Panc1 (cell line): ENCODE measurements around the gene MTPN. TPM values are rescaled to one million over a fixed set of nuclear protein-coding genes. Genes with fewer than 3 reads are reported as not detected.

Experiments used
- ATAC-seq: fragments of 200-7000 bp; cut with Tn5 transposase; 2 replicates; pipeline ENCODE4 v1.9.1; 2020; ENCODE audit warnings: mild to moderate bottlenecking, moderate library complexity
- BruUV-seq: library from RNA; stranded (reverse); fragments of 400-500 nt; replicated peaks from 2 replicates; lab custom pipeline; 2021; lab: Mats Ljungman, UMichigan
- CTCF ChIA-PET: fragments of 300-600 bp; sonication (Branson Sonifier 250); formaldehyde crosslinking; loops from one replicate; lab custom pipeline; 2022; ENCODE audit warnings: antibody characterized with exemption; lab: Charles Lee
- POLR2A ChIA-PET: fragments of 300-600 bp; sonication (Branson Sonifier 250); formaldehyde crosslinking; loops from one replicate; lab custom pipeline; 2022; ENCODE audit warnings: antibody characterized with exemption; lab: Charles Lee
- DNase-seq: peaks from one replicate; pipeline ENCODE4 v3.0.0-alpha.2; 2010; ENCODE audit warnings: low read depth, low spot score
- H3K27ac ChIP-seq: 2 replicates; pipeline ENCODE4 v1.5.1; 2011; ENCODE audit warnings: mild to moderate bottlenecking, low read length, inconsistent platforms
- H3K27me3 ChIP-seq: fragments of 200-500 bp; sonication (Bioruptor generic); 2 replicates; pipeline ENCODE4 v1.6.0; 2014; ENCODE audit warnings: low read length, inconsistent platforms; ENCODE audit not compliant: control insufficient read depth, insufficient read depth
- H3K36me3 ChIP-seq: fragments of 200-500 bp; sonication (Bioruptor generic); 2 replicates; pipeline ENCODE4 v1.5.1; 2014; ENCODE audit warnings: inconsistent platforms, mild to moderate bottlenecking, low read length, moderate library complexity; ENCODE audit not compliant: control insufficient read depth, insufficient read depth
- H3K4me1 ChIP-seq: 2 replicates; pipeline ENCODE4 v1.5.1; 2011; ENCODE audit warnings: inconsistent platforms, mild to moderate bottlenecking, low read length, moderate library complexity; ENCODE audit not compliant: control insufficient read depth, insufficient read depth
- H3K4me3 ChIP-seq, 2 experiments: 2 replicates each; pipeline ENCODE4 v1.5.1; 2011 to 2012; ENCODE audit warnings: low read depth in 2 of 2, low read length in 2 of 2, mild to moderate bottlenecking in 2 of 2, inconsistent platforms in 1 of 2, moderate library complexity in 1 of 2
- H3K9me3 ChIP-seq: fragments of 200-500 bp; sonication (Bioruptor generic); 2 replicates; pipeline ENCODE4 v1.5.1; 2014; ENCODE audit warnings: low read depth, mild to moderate bottlenecking, inconsistent platforms, low read length, moderate library complexity; ENCODE audit not compliant: control insufficient read depth, insufficient read depth
- POLR2AphosphoS5 ChIP-seq: IDR thresholded peaks from 2 replicates; pipeline ENCODE4 v1.6.1; 2012; ENCODE audit warnings: mild to moderate bottlenecking, low read depth, low read length, moderate library complexity
- SIN3A ChIP-seq: IDR thresholded peaks from 2 replicates; pipeline ENCODE4 v1.6.1; 2012; ENCODE audit warnings: low read depth, mild to moderate bottlenecking, low read length, moderate library complexity, borderline replicate concordance; ENCODE audit not compliant: insufficient read depth
- TCF7L2 ChIP-seq: IDR thresholded peaks from 2 replicates; pipeline ENCODE4 v1.6.1; 2011; ENCODE audit warnings: mild to moderate bottlenecking, low read depth, low read length, inconsistent platforms
- in situ Hi-C: cut with HindIII; loops from 2 replicates; pipeline ENCODE4 v1.10.0; 2016; ENCODE audit warnings: low sequenced_read_pairs, low pct_unique_long_range_greater_than_20kb
- intact Hi-C: fragments of 100-400 bp; cut with micrococcal nuclease; formaldehyde crosslinking; loops from one replicate; pipeline ENCODE4 v1.10.0; 2022; ENCODE audit not compliant: unreplicated experiment
- total RNA-seq: library from RNA; stranded (reverse); gene quantifications from one replicate; pipeline ENCODE4 v1.2.1, GENCODE V29; 2021; ENCODE audit not compliant: unreplicated experiment
- TF ChIP-seq, protein P1 (sequence below), 2 experiments: IDR thresholded peaks; 2 replicates each; pipeline ENCODE4 v1.6.1; 2011 to 2012; ENCODE audit warnings: low read depth in 2 of 2, control low read depth in 1 of 2, low read length in 1 of 2, mild to moderate bottlenecking in 1 of 2, moderate library complexity in 1 of 2; ENCODE audit not compliant: insufficient read depth in 1 of 2
- TF ChIP-seq, protein P2 (sequence below): fragments of 450-650 bp; IDR thresholded peaks from 2 replicates; pipeline ENCODE4 v1.5.1; 2017; ENCODE audit warnings: mild to moderate bottlenecking

MTPN gene
- total RNA-seq, 1 experiment from 2014 or later = 177 TPM

DNA sequence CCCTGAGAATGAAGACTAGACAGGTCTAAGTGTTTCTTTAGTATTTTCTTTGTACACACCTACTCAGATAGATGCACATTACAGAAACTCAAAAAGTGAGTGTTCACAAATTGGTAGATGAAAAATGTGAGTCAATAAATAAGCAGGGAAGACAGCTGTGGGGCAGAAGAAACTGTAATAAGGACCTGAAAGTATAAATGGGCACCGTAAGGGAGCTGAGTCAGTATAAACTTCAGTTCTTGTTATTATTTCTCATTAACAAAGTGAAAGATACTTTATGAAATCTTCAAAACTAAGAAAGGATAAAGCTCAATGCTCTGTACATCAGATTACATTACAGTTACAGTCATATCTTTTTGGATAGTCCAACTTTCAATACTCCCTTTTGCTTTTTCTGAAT, 2.5 kb downstream of the MTPN start:
- Histone ChIP-seq H3K36me3 (peaks cover 24% of the 10 kb centered on the region), H3K4me1 (peaks cover 13% of the 10 kb centered on the region), H3K4me3 (no peak overlapping the region), H3K27ac (no peak overlapping the region; the same call in 1 of the 2 replicates), H3K27me3 (no peaks in the 10 kb centered on the region), H3K9me3 (no peaks in the 10 kb centered on the region)
- CTCF ChIA-PET = interaction anchor here (0.6 kb wide), 1 partner anchor 1456 kb away, joined by 5 read pairs; no protein-coding TSS in a partner anchor
- intact Hi-C loops = no loop called here
- ATAC-seq (no peak), DNase-seq (no peak)
- in situ Hi-C loops = no loop called here
- POLR2A ChIA-PET = no interaction called here
- BruUV-seq = no TSS peak
- no peak for TF ChIP-seq TCF7L2
- TF ChIP-seq, protein P1, sequence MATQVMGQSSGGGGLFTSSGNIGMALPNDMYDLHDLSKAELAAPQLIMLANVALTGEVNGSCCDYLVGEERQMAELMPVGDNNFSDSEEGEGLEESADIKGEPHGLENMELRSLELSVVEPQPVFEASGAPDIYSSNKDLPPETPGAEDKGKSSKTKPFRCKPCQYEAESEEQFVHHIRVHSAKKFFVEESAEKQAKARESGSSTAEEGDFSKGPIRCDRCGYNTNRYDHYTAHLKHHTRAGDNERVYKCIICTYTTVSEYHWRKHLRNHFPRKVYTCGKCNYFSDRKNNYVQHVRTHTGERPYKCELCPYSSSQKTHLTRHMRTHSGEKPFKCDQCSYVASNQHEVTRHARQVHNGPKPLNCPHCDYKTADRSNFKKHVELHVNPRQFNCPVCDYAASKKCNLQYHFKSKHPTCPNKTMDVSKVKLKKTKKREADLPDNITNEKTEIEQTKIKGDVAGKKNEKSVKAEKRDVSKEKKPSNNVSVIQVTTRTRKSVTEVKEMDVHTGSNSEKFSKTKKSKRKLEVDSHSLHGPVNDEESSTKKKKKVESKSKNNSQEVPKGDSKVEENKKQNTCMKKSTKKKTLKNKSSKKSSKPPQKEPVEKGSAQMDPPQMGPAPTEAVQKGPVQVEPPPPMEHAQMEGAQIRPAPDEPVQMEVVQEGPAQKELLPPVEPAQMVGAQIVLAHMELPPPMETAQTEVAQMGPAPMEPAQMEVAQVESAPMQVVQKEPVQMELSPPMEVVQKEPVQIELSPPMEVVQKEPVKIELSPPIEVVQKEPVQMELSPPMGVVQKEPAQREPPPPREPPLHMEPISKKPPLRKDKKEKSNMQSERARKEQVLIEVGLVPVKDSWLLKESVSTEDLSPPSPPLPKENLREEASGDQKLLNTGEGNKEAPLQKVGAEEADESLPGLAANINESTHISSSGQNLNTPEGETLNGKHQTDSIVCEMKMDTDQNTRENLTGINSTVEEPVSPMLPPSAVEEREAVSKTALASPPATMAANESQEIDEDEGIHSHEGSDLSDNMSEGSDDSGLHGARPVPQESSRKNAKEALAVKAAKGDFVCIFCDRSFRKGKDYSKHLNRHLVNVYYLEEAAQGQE (IDR thresholded peaks at IDR 0.05; ENCODE audit: insufficient read depth in 1 of 2, low read depth in 2 of 2, low read length in 1 of 2) = no peak
- TF ChIP-seq, protein P2, sequence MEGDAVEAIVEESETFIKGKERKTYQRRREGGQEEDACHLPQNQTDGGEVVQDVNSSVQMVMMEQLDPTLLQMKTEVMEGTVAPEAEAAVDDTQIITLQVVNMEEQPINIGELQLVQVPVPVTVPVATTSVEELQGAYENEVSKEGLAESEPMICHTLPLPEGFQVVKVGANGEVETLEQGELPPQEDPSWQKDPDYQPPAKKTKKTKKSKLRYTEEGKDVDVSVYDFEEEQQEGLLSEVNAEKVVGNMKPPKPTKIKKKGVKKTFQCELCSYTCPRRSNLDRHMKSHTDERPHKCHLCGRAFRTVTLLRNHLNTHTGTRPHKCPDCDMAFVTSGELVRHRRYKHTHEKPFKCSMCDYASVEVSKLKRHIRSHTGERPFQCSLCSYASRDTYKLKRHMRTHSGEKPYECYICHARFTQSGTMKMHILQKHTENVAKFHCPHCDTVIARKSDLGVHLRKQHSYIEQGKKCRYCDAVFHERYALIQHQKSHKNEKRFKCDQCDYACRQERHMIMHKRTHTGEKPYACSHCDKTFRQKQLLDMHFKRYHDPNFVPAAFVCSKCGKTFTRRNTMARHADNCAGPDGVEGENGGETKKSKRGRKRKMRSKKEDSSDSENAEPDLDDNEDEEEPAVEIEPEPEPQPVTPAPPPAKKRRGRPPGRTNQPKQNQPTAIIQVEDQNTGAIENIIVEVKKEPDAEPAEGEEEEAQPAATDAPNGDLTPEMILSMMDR = no peak
- no peak for TF ChIP-seq POLR2AphosphoS5
- TF ChIP-seq SIN3A = no peak

DNA sequence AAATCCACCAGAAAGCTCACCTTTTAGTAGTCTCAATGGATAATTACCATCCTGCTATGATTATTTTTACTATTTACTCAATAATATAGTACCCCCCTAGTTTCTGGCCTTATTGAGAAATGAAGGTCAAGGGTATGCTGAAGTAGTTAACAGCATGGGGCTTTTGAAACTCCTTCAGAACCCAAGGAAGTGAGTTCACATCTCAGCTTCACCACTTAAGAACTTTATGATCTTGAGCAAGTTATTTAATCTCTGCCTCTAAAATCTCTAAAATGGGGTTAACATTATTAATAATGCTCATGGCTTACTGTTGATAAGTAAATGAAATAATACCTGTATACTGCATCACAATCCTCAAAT, 5.8 kb downstream of the MTPN start:
- Histone ChIP-seq H3K9me3 (no peaks in the 10 kb centered on the region), H3K36me3 (peaks cover 20% of the 10 kb centered on the region), H3K27ac (no peak overlapping the region), H3K4me1 (peaks cover 13% of the 10 kb centered on the region), H3K4me3 (no peak overlapping the region), H3K27me3 (no peaks in the 10 kb centered on the region)
- no TSS peak for BruUV-seq
- TF ChIP-seq TCF7L2 = no peak
- TF ChIP-seq, protein P2 = no peak
- POLR2A ChIA-PET = interaction anchor here (0.6 kb wide), 1 partner anchor 13 kb away, joined by 5 read pairs; no protein-coding TSS in a partner anchor
- no peak for ATAC-seq
- DNase-seq = no peak
- CTCF ChIA-PET = no interaction called here
- intact Hi-C loops = no loop called here
- in situ Hi-C loops = no loop called here
